Measurements from ENCODE around the gene LRP1. TPM values are rescaled to one million over a fixed set of nuclear protein-coding genes. Genes with fewer than 3 reads are reported as not detected.

LRP1 gene
- total RNA-seq, 1 experiment from 2014 or later, result 14.7 TPM

DNA sequence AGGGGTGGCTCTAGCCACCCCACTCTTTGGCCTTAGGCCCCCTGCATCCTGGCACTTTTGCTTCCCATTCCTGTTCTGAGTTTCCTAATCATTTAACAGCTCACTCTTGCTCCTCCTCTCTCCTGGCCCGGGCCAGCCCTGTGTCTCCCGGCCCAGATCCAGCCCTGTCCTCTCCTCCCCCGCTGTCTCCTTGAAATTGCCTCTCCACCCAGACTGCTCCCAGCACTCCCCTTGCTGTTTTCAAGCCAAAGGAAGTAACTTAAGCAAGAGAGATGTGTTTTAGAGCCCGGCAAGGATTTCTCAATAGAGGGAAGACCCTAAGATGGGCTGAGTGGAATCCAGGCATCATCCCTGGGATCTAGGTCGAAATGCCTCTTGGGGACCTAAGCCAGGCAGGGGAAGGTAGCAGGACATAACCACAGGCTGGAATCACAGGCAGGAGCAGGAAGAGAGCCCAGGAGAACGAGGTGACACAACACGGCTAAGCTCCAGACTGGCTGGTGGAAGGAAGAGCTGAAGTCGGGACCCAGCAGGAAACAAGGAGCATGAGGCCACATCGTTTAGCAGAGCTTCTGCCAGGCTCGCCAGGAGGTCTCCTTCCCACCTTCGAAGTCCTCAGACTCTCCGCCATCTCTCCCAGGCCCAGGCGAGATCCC lies 21.1 kb downstream of the LRP1 start:
- Histone ChIP-seq H3K79me2 (ENCODE audit: low read length) (no peaks in the 10 kb centered on the region), H4K20me1 (ENCODE audit: low read length) (no peaks in the 10 kb centered on the region), H3K4me3 (ENCODE audit: low read length) (no peak overlapping the region), H3K9me2 (replicated peaks; ENCODE audit: low read length) (no peaks in the 10 kb centered on the region), H3K9ac (ENCODE audit: low read length) (no peak overlapping the region), H3K4me1 (ENCODE audit: insufficient read depth, low read length) (peaks cover 28% of the 10 kb centered on the region), H3K27me3 (ENCODE audit: low read length) (no peaks in the 10 kb centered on the region), H3K36me3 (ENCODE audit: low read depth, low read length) (no peaks in the 10 kb centered on the region), H3F3A (ENCODE audit: low read length, unreplicated experiment) (no peaks in the 10 kb centered on the region), H2AFZ (ENCODE audit: low read length) (no peak overlapping the region), H3K9me3 (ENCODE audit: low read length) (no peaks in the 10 kb centered on the region), H3K27ac (ENCODE audit: low read length) (no peak overlapping the region), H3K4me2 (ENCODE audit: low read length) (no peak overlapping the region)
- CTCF ChIA-PET, result no interaction called here
- intact Hi-C loops (cut with micrococcal nuclease), result no loop called here
- no TSS peak for BruUV-seq (replicated peaks)
- TF ChIP-seq, protein P1, sequence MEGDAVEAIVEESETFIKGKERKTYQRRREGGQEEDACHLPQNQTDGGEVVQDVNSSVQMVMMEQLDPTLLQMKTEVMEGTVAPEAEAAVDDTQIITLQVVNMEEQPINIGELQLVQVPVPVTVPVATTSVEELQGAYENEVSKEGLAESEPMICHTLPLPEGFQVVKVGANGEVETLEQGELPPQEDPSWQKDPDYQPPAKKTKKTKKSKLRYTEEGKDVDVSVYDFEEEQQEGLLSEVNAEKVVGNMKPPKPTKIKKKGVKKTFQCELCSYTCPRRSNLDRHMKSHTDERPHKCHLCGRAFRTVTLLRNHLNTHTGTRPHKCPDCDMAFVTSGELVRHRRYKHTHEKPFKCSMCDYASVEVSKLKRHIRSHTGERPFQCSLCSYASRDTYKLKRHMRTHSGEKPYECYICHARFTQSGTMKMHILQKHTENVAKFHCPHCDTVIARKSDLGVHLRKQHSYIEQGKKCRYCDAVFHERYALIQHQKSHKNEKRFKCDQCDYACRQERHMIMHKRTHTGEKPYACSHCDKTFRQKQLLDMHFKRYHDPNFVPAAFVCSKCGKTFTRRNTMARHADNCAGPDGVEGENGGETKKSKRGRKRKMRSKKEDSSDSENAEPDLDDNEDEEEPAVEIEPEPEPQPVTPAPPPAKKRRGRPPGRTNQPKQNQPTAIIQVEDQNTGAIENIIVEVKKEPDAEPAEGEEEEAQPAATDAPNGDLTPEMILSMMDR (conservative IDR thresholded peaks at IDR 0.05; ENCODE audit: low read depth, low read length), result no peak
- no peak for TF ChIP-seq EZH2phosphoT487 (IDR thresholded peaks at IDR 0.05; ENCODE audit: borderline replicate concordance, low read length)
- no peak for TF ChIP-seq EZH2 (IDR thresholded peaks at IDR 0.05; ENCODE audit: low read length, unreplicated experiment)
- no peak for DNase-seq
- ATAC-seq, result no peak
- POLR2A ChIA-PET (ENCODE audit: unreplicated experiment), result no interaction called here

DNA sequence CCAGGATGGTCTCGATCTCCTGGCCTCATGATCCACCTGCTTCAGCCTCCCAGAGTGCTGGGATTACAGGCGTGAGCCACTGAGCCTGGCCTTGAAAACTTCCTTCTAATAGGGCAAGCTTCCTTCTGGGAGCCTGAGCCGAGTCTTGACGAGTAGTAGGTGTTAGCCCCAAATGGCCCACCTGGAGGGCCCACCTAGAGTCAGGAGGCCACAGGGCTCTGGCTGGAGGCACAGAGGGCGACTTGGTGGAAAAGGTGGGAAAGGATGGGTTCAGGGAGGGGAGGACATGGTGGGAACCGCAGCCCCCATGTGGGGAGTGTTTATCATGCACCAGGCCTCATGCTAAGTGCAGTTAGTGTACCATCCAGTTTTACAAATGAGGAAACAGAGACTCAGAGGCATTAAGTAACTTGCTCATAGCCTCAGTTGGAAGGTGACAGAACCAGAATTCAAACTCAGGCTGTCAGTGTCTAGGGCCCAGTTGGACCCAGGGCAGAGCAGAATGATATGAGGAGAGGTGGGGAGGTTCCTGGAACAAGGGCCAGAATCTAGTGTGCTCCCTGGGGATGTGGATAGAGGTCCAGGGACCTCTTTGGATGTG lies 22.2 kb downstream of the LRP1 start:
- TF ChIP-seq, protein P1 (conservative IDR thresholded peaks at IDR 0.05; ENCODE audit: low read depth, low read length), result no peak
- TF ChIP-seq EZH2 (IDR thresholded peaks at IDR 0.05; ENCODE audit: low read length, unreplicated experiment), result no peak
- TF ChIP-seq EZH2phosphoT487 (IDR thresholded peaks at IDR 0.05; ENCODE audit: borderline replicate concordance, low read length), result no peak
- Histone ChIP-seq H3K79me2 (ENCODE audit: low read length) (no peaks in the 10 kb centered on the region), H3K27ac (ENCODE audit: low read length) (no peak overlapping the region), H3K9me2 (replicated peaks; ENCODE audit: low read length) (no peaks in the 10 kb centered on the region), H3K4me2 (ENCODE audit: low read length) (no peak overlapping the region), H3K9me3 (ENCODE audit: low read length) (no peaks in the 10 kb centered on the region), H3K27me3 (ENCODE audit: low read length) (no peaks in the 10 kb centered on the region), H3K4me3 (ENCODE audit: low read length) (no peak overlapping the region), H4K20me1 (ENCODE audit: low read length) (no peaks in the 10 kb centered on the region), H2AFZ (ENCODE audit: low read length) (no peak overlapping the region), H3F3A (ENCODE audit: low read length, unreplicated experiment) (no peaks in the 10 kb centered on the region), H3K9ac (ENCODE audit: low read length) (no peak overlapping the region), H3K4me1 (ENCODE audit: insufficient read depth, low read length) (peaks cover 28% of the 10 kb centered on the region), H3K36me3 (ENCODE audit: low read depth, low read length) (no peaks in the 10 kb centered on the region)
- POLR2A ChIA-PET (ENCODE audit: unreplicated experiment), result no interaction called here
- intact Hi-C loops (cut with micrococcal nuclease), result no loop called here
- CTCF ChIA-PET, result no interaction called here
- no peak for ATAC-seq
- BruUV-seq (replicated peaks), result no TSS peak
- DNase-seq, result no peak
